AG09319 (cell line): ENCODE results near the gene GRIP1.
A peak's percentile ranks its signal among the peaks of the same experiment; 100 is the strongest.

Experiments
- DNase-seq: peaks from one replicate; pipeline ENCODE4 v3.0.0-alpha.2; 2010; ENCODE audit warnings: low read depth; ENCODE audit errors: extremely low read depth
- TF ChIP-seq, protein P1 (sequence below): IDR thresholded peaks from 2 replicates; pipeline ENCODE4 v1.5.1; 2011; ENCODE audit warnings: low read depth, mild to moderate bottlenecking, inconsistent platforms, low read length, moderate library complexity

Gene GRIP1

GRCh38 chr12:66663611-66664010, 15.3 kb downstream of the GRIP1 start:
- TF ChIP-seq, protein P1, sequence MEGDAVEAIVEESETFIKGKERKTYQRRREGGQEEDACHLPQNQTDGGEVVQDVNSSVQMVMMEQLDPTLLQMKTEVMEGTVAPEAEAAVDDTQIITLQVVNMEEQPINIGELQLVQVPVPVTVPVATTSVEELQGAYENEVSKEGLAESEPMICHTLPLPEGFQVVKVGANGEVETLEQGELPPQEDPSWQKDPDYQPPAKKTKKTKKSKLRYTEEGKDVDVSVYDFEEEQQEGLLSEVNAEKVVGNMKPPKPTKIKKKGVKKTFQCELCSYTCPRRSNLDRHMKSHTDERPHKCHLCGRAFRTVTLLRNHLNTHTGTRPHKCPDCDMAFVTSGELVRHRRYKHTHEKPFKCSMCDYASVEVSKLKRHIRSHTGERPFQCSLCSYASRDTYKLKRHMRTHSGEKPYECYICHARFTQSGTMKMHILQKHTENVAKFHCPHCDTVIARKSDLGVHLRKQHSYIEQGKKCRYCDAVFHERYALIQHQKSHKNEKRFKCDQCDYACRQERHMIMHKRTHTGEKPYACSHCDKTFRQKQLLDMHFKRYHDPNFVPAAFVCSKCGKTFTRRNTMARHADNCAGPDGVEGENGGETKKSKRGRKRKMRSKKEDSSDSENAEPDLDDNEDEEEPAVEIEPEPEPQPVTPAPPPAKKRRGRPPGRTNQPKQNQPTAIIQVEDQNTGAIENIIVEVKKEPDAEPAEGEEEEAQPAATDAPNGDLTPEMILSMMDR, result no peak
- no peak for DNase-seq

DNA sequence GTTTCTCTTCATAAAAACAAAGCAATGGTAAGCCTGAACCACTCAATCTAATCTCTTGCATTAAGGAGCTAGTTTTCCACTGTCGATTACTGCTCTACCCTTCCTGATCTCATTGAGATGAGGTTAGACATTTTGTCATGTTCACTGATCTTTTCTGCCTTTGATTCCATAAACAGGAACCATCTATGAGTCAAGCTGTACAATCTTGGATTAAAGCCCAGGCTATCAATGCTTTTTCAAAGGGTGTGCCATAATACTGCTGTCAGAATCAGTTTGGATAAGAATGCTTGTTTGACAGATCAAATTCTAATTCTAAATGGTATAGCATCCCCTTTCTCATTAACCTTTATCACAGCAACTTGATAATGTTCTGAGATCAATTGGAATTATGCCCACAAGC, 16.1 kb downstream of the GRIP1 start:
- TF ChIP-seq, protein P1, result no peak
- DNase-seq, result no peak

- no peak for DNase-seq
- TF ChIP-seq, protein P1, result no peak
Observed at GRCh38 chr12:66662179-66662578, 16.7 kb downstream of the GRIP1 start.

GRCh38 chr12:66661357-66661756, 17.5 kb downstream of the GRIP1 start:
- DNase-seq, result no peak
- TF ChIP-seq, protein P1, result no peak

- TF ChIP-seq, protein P1, result no peak
- DNase-seq, result no peak
Observed at GRCh38 chr12:66653796-66654195, 25.1 kb downstream of the GRIP1 start.

DNA sequence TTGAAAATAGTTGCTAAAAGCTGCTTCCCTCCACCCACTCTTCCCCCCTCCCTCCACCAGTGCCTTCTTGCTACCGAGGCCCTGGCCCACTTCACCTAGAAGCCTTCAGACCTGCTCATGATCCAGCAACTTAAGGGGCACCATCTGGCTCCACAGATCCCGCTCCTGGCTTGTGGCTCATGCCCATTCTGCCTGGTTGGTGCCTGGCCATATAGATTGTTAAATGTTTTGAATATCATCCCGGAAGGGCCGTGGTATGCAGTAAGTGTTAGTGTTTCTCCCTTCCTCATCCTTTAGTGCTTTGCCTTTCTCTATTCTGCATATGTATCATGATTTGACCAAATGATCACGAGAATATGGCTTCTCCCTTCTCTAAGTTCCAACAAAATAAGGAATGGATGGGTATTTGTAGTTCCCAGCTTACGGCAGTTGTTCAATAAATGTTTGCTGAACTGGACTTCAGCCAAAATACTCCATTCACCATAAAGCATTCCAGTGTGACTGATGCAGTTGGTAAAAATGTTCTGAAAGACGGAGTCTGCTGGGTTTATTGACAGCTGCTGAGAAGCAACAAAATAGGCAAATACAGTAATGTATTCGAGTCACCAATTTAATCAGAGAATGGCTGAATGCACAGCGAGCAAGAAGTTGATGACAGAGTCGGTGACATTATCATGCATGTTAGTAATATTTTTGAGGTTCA, 30.7 kb downstream of the GRIP1 start:
- TF ChIP-seq, protein P1, result no peak
- DNase-seq, result no peak

GRCh38 chr12:66647034-66647691, 31.7 kb downstream of the GRIP1 start:
- DNase-seq, result peak; percentile 28

More at GRCh38 chr12:66647034-66647691, 31.7 kb downstream of the GRIP1 start:
- TF ChIP-seq, protein P1, result no peak
